HepG2 (cell line): ENCODE measurements around the gene NAP1L4. TPM values are rescaled to one million over a fixed set of nuclear protein-coding genes. Genes with fewer than 3 reads are reported as not detected.

Source experiments
- DMAP1 ChIP-seq: IDR thresholded peaks from 2 replicates; pipeline ENCODE4 v1.6.1; 2016
- ELF3 ChIP-seq: IDR thresholded peaks from 2 replicates; pipeline ENCODE4 v1.6.1; 2016; ENCODE audit warnings: missing genetic modification reagents, missing compliant biosample characterization
- FOXK1 ChIP-seq: sonication (generic); formaldehyde crosslinking; IDR thresholded peaks from 2 replicates; pipeline ENCODE4 v1.4.0; 2020; ENCODE audit warnings: low read depth, missing genetic modification reagents, borderline replicate concordance
- FOXO1 ChIP-seq: sonication (generic); formaldehyde crosslinking; IDR thresholded peaks from 2 replicates; pipeline ENCODE4 v1.4.0; 2020; ENCODE audit warnings: missing genetic modification reagents
- FOXP4 ChIP-seq: sonication (generic); formaldehyde crosslinking; IDR thresholded peaks from 2 replicates; pipeline ENCODE4 v1.4.0; 2020; ENCODE audit warnings: missing genetic modification reagents
- HOMEZ ChIP-seq: IDR thresholded peaks from 2 replicates; pipeline ENCODE4 v1.6.1; 2016; ENCODE audit warnings: low read depth
- IRF2 ChIP-seq: IDR thresholded peaks from 2 replicates; pipeline ENCODE4 v1.6.1; 2018; ENCODE audit warnings: missing genetic modification reagents, missing compliant biosample characterization
- KAT8 ChIP-seq: IDR thresholded peaks from 2 replicates; pipeline ENCODE4 v1.6.1; 2016; ENCODE audit warnings: missing genetic modification reagents, missing compliant biosample characterization
- KDM5B ChIP-seq: sonication (generic); formaldehyde crosslinking; IDR thresholded peaks from 2 replicates; pipeline ENCODE4 v1.4.0; 2020; ENCODE audit warnings: missing genetic modification reagents, mild to moderate bottlenecking, borderline replicate concordance
- NFIC ChIP-seq: IDR thresholded peaks from 2 replicates; pipeline ENCODE4 v1.6.1; 2012; ENCODE audit warnings: mild to moderate bottlenecking, low read length, inconsistent platforms
- PATZ1 ChIP-seq: sonication (generic); formaldehyde crosslinking; IDR thresholded peaks from 2 replicates; pipeline ENCODE4 v1.4.0; 2020; ENCODE audit warnings: missing genetic modification reagents
- SALL1 ChIP-seq: sonication (generic); formaldehyde crosslinking; IDR thresholded peaks from 2 replicates; pipeline ENCODE4 v1.8.0; 2022; ENCODE audit warnings: mild to moderate bottlenecking, missing genetic modification reagents
- SIN3B ChIP-seq: fragments of 150-350 bp; IDR thresholded peaks from 2 replicates; pipeline ENCODE4 v1.6.1; 2014; ENCODE audit warnings: low read length
- STAT5B ChIP-seq: sonication (generic); formaldehyde crosslinking; IDR thresholded peaks from 2 replicates; pipeline ENCODE4 v1.4.0; 2020; ENCODE audit warnings: missing genetic modification reagents
- TAF1 ChIP-seq: sonication (generic); formaldehyde crosslinking; IDR thresholded peaks from 2 replicates; pipeline ENCODE4 v1.4.0; 2020; ENCODE audit warnings: missing genetic modification reagents
- TCF12 ChIP-seq, 2 experiments: fragments of 450-650 bp in 1 of 2; sonication (generic) in 1 of 2; formaldehyde crosslinking in 1 of 2; IDR thresholded peaks; 2 replicates each; pipeline versions ENCODE4 v1.6.1 to v1.8.0; 2017 to 2022; ENCODE audit warnings: antibody characterized with exemption in 1 of 2, mild to moderate bottlenecking in 1 of 2, missing genetic modification reagents in 1 of 2, moderate library complexity in 1 of 2
- TSC22D2 ChIP-seq: sonication (generic); formaldehyde crosslinking; IDR thresholded peaks from 2 replicates; pipeline ENCODE4 v1.5.1; 2020; ENCODE audit warnings: missing genetic modification reagents, mild to moderate bottlenecking, borderline replicate concordance
- ZBTB8A ChIP-seq: sonication (generic); formaldehyde crosslinking; IDR thresholded peaks from 2 replicates; pipeline ENCODE4 v1.4.0; 2020; ENCODE audit warnings: mild to moderate bottlenecking, low read depth, missing genetic modification reagents, borderline replicate concordance
- ZFP37 ChIP-seq: sonication (generic); formaldehyde crosslinking; IDR thresholded peaks from 2 replicates; pipeline ENCODE4 v1.4.0; 2020; ENCODE audit warnings: missing genetic modification reagents, borderline replicate concordance
- ZMAT3 ChIP-seq: sonication (generic); formaldehyde crosslinking; conservative IDR thresholded peaks from 2 replicates; pipeline ENCODE4 v1.7.0; 2021; ENCODE audit warnings: missing genetic modification reagents
- ZNF280B ChIP-seq: sonication (generic); formaldehyde crosslinking; IDR thresholded peaks from 2 replicates; pipeline ENCODE4 v1.5.0; 2020; ENCODE audit warnings: missing genetic modification reagents, mild to moderate bottlenecking, borderline replicate concordance
- ZNF557 ChIP-seq: sonication (generic); formaldehyde crosslinking; IDR thresholded peaks from 2 replicates; pipeline ENCODE4 v1.4.0; 2020; ENCODE audit warnings: missing genetic modification reagents
- ZNF567 ChIP-seq: sonication (generic); formaldehyde crosslinking; IDR thresholded peaks from 2 replicates; pipeline ENCODE4 v1.8.1; 2023; ENCODE audit warnings: mild to moderate bottlenecking, missing genetic modification reagents, borderline replicate concordance
- ZNF713 ChIP-seq: sonication (generic); formaldehyde crosslinking; IDR thresholded peaks from 2 replicates; pipeline ENCODE4 v1.4.0; 2020; ENCODE audit warnings: mild to moderate bottlenecking, missing genetic modification reagents
- polyA plus RNA-seq, 8 experiments: library from polyadenylated mRNA; depleted of rRNA in 3 of 8; stranded (reverse) in 7 of 8; unstranded in 1 of 8; fragments of >200 nt; fragmentation: Illumina TruSeq in 4 of 8; extraction: Trizol in 4 of 8; gene quantifications; 2 replicates each; pipeline versions ENCODE4 v1.2.1 to v1.2.3, GENCODE V29; 2011 to 2016; ENCODE audit warnings: low read depth in 4 of 8, missing spikeins in 1 of 8, mixed read lengths in 1 of 8; ENCODE audit not compliant: insufficient read depth in 1 of 8
- total RNA-seq, 5 experiments: library from RNA; depleted of rRNA; stranded (reverse); fragments of >200 nt; fragmentation: Illumina TruSeq; extraction: Trizol; gene quantifications; 2 replicates each; pipeline ENCODE4 v1.2.3, GENCODE V29; 2016; ENCODE audit warnings: low read depth in 1 of 5

The NAP1L4 gene
- total and polyA plus RNA-seq, 2 of the 13 experiments (the other 11 are each of a cell fraction or from before 2014, with no cell fraction given): 64.0 to 186 TPM

GRCh38 chr11:2930704-2931419 lies 61.3 kb downstream of the NAP1L4 start (continued):
- 0 out of 2 replicates have a peak, but pooled peaks have one; percentile 34 for TF ChIP-seq FOXK1 (CRISPR knock-in tag)
- TF ChIP-seq DMAP1 (CRISPR knock-in tag): no peak
- TF ChIP-seq IRF2: 0 out of 2 replicates have a peak, but pooled peaks have one; percentile 17
- peak; percentile 42; the same call in 1 of the 2 replicates for TF ChIP-seq PATZ1 (CRISPR knock-in tag)
- TF ChIP-seq KAT8: 0 out of 2 replicates have a peak, but pooled peaks have one; percentile 15
- TF ChIP-seq FOXO1: 0 out of 2 replicates have a peak, but pooled peaks have one; percentile 47
- no peak for TF ChIP-seq TAF1 (CRISPR knock-in tag)
- TF ChIP-seq TCF12 (IDR thresholded peaks at IDR 0.05): no peak
- no peak for TF ChIP-seq TCF12 (CRISPR knock-in tag; IDR thresholded peaks at IDR 0.05)
- TF ChIP-seq NFIC: no peak
- peak; percentile 56 for TF ChIP-seq SALL1 (CRISPR knock-in tag)
- no peak for TF ChIP-seq ZFP37
- no peak for TF ChIP-seq ZNF557
- TF ChIP-seq STAT5B: no peak
- 0 out of 2 replicates have a peak, but pooled peaks have one; percentile 23 for TF ChIP-seq ZMAT3 (CRISPR knock-in tag)
- 0 out of 2 replicates have a peak, but pooled peaks have one; percentile 35 for TF ChIP-seq ZNF713
- TF ChIP-seq ZNF567: peak; percentile 75; the same call in 1 of the 2 replicates
- no peak for TF ChIP-seq ZBTB8A
- no peak for TF ChIP-seq ZNF280B
- no peak for TF ChIP-seq FOXP4
- no peak for TF ChIP-seq KDM5B (CRISPR knock-in tag)
- no peak for TF ChIP-seq HOMEZ (CRISPR knock-in tag)
- TF ChIP-seq ELF3 (CRISPR knock-in tag): 0 out of 2 replicates have a peak, but pooled peaks have one; percentile 46
- no peak for TF ChIP-seq TSC22D2 (CRISPR knock-in tag)
- TF ChIP-seq SIN3B: 0 out of 2 replicates have a peak, but pooled peaks have one; percentile 30
